Thoracic aorta (tissue), 2 donors: Measurements from ENCODE around the gene CEP104. TPM values are rescaled to one million over a fixed set of nuclear protein-coding genes. Genes with fewer than 3 reads are reported as not detected.

Experiments used
- ATAC-seq: fragments of 150-250 bp; one replicate; pipeline ENCODE4 v1.8.0; 2017; ENCODE audit warnings: low read depth; ENCODE audit not compliant: insufficient number of reproducible peaks, low FRiP score
- DNase-seq: peaks from one replicate; pipeline ENCODE4 v3.0.0-alpha.2; 2020; ENCODE audit warnings: low spot score
- H3K27ac ChIP-seq, 2 donors: fragments of 200-600 bp; sonication (generic); 1 replicate in 1 of 2; 2 replicates in 1 of 2; pipeline ENCODE4 v1.5.1; 2016; ENCODE audit warnings: mild to moderate bottlenecking in 2 of 2, moderate library complexity in 2 of 2
- H3K27me3 ChIP-seq: fragments of 200-600 bp; sonication (generic); replicated peaks from 2 replicates; pipeline ENCODE4 v1.6.0; 2016; ENCODE audit warnings: mild to moderate bottlenecking; ENCODE audit not compliant: insufficient read depth
- H3K36me3 ChIP-seq: fragments of 200-600 bp; sonication (generic); one replicate; pipeline ENCODE4 v1.5.1; 2016
- H3K4me1 ChIP-seq, 2 donors: fragments of 200-600 bp; sonication (generic); 1 replicate in 1 of 2; 2 replicates in 1 of 2; pipeline versions ENCODE4 v1.5.1 to v1.6.0; 2016; ENCODE audit warnings: low read depth in 2 of 2, mild to moderate bottlenecking in 1 of 2; ENCODE audit not compliant: control insufficient read depth in 1 of 2
- H3K4me3 ChIP-seq: fragments of 200-600 bp; sonication (generic); 2 replicates; pipeline ENCODE4 v1.5.1; 2016; ENCODE audit warnings: mild to moderate bottlenecking
- H3K9me3 ChIP-seq: fragments of 200-600 bp; sonication (generic); 2 replicates; pipeline ENCODE4 v1.5.1; 2016
- total RNA-seq, 2 donors: library from RNA; depleted of rRNA; stranded (reverse); fragments of >200 nt; gene quantifications; one replicate each; pipeline versions ENCODE4 v1.1.0 to v1.2.3, GENCODE V29; 2016
- TF ChIP-seq, protein P1 (sequence below): fragments of 200-600 bp; sonication (generic); IDR thresholded peaks from one replicate; pipeline ENCODE4 v1.5.1; 2019; ENCODE audit warnings: antibody characterized with exemption

Gene CEP104
- total RNA-seq, 2 donors from 2014 or later, result 27.3 to 59.2 TPM

DNA sequence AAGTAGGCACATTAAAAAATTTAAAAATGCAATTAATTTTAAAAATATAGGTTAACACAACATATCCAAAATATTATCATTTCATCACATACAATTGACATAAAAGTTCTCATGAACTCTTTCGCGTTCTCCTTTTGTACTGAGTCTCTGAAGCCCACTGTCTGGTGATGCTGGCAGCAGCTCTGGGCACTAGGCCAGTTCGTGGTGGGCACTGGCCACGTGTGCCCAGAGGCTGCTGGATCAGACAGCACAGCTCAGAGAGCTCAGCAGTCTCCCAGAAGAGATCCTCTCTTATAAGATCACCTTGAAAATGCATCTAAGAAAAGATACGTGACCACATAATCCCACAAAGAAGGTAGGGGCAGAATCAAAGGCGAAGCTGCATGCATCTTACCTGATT, 9.9 kb downstream of the CEP104 start:
- Histone ChIP-seq H3K27me3 (no peaks in the 10 kb centered on the region), H3K9me3 (no peaks in the 10 kb centered on the region), H3K4me1 (no peaks in the 10 kb centered on the region), H3K4me3 (no peak overlapping the region), H3K27ac (no peak overlapping the region), H3K36me3 (peaks cover 39% of the 10 kb centered on the region)
- TF ChIP-seq, protein P1, sequence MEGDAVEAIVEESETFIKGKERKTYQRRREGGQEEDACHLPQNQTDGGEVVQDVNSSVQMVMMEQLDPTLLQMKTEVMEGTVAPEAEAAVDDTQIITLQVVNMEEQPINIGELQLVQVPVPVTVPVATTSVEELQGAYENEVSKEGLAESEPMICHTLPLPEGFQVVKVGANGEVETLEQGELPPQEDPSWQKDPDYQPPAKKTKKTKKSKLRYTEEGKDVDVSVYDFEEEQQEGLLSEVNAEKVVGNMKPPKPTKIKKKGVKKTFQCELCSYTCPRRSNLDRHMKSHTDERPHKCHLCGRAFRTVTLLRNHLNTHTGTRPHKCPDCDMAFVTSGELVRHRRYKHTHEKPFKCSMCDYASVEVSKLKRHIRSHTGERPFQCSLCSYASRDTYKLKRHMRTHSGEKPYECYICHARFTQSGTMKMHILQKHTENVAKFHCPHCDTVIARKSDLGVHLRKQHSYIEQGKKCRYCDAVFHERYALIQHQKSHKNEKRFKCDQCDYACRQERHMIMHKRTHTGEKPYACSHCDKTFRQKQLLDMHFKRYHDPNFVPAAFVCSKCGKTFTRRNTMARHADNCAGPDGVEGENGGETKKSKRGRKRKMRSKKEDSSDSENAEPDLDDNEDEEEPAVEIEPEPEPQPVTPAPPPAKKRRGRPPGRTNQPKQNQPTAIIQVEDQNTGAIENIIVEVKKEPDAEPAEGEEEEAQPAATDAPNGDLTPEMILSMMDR, result no peak
- ATAC-seq (no peak), DNase-seq (no peak)

DNA sequence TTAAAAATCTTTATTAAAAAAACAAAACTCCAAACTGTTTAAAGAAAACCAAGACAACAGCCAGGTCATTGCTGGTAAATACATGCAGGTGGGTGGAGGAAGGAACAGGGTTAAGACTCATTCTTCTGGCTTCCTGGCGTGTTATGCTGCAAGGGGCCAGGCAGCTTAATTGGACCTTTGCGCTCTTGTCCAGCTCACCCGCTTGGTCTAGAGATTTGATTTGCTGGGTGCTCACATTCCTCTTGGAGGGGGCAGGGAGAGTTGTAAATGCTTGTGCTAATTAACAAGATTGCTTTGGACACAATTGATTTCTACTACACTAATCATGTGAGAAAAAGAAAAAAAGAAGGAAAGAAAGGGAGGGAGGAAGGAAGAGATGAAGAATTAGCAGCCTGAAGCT, 10.5 kb downstream of the CEP104 start:
- Histone ChIP-seq H3K27me3 (no peaks in the 10 kb centered on the region), H3K4me1 (no peaks in the 10 kb centered on the region), H3K4me3 (no peak overlapping the region), H3K36me3 (peaks cover 39% of the 10 kb centered on the region), H3K27ac (no peak overlapping the region), H3K9me3 (no peaks in the 10 kb centered on the region)
- DNase-seq, result no peak
- TF ChIP-seq, protein P1, result no peak
- no peak for ATAC-seq

DNA sequence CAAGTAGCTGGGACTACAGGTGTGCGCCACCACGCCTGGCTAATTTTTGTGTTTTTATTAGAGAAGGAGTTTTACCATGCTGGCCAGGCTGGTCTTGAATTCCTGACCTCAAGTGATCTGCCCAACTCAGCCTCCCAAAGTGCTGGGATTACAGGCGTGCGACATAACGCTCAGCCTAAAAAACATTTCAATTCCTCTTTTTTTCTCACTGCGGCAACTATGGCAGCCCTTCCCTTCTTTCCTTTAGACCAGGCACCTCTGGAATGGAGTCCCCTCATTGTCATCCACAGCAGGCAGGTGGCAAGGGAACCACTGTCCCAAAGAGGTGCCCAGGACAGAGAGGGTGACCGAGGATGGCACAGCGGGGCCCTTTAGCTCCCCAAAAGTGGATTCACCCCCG, 14.1 kb downstream of the CEP104 start:
- Histone ChIP-seq H3K4me3 (no peak overlapping the region), H3K27me3 (no peaks in the 10 kb centered on the region), H3K4me1 (no peaks in the 10 kb centered on the region), H3K36me3 (peaks cover 45% of the 10 kb centered on the region), H3K27ac (no peak overlapping the region), H3K9me3 (no peaks in the 10 kb centered on the region)
- no peak for DNase-seq
- TF ChIP-seq, protein P1, result no peak
- no peak for ATAC-seq

DNA sequence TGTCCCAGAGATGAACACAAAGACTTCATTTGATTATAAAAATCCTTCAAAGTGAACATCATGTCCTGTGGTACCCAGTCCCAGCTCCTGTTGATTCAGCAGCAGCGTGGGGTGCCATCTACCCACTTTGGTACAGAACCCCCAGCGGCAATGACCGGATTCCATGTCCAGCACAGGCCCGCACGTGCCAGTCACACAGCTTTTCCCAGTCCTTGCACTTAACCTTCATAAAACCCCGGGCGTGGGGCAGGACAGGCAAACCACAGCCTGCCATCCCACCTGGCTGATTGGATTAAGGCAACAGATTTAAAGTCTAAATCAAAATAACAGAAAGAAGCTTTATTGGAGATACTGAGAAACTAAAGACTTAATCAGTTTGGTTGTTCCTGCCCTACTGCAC, 15.5 kb downstream of the CEP104 start:
- Histone ChIP-seq H3K36me3 (peaks cover 48% of the 10 kb centered on the region), H3K4me3 (no peak overlapping the region), H3K4me1 (no peaks in the 10 kb centered on the region), H3K9me3 (no peaks in the 10 kb centered on the region), H3K27me3 (no peaks in the 10 kb centered on the region), H3K27ac (no peak overlapping the region)
- TF ChIP-seq, protein P1, result no peak
- no peak for DNase-seq
- ATAC-seq, result no peak

DNA sequence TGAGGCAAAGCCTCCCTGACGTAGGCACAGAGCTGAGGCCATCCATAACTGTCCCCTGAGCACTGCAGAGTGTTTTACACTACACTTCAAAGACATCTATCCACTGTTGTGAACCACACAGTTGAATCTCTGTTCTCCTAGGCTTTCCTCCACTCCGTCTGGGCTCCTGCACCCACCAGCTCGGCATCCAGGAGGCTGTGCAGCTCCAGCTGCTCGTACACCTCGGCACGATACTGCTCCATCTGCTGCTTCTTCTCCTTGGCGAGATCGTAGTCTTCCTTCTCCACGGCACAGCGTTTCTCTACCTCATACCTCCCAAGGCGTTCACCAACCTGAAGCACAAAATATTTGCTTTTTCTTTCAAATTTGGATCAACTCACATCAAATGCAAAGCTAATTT, 18.2 kb downstream of the CEP104 start:
- H3K27ac ChIP-seq, result no peak overlapping the region
- H3K4me1 ChIP-seq, result no peaks in the 10 kb centered on the region
- no peaks in the 10 kb centered on the region for H3K9me3 ChIP-seq
- TF ChIP-seq, protein P1, result no peak
- no peaks in the 10 kb centered on the region for H3K27me3 ChIP-seq
- no peak for ATAC-seq
- no peak overlapping the region for H3K4me3 ChIP-seq
- no peak for DNase-seq
- H3K36me3 ChIP-seq, result peaks cover 55% of the 10 kb centered on the region
